Mucosa of stomach (tissue), 1 donor: ENCODE measurements around the gene SCAMP2.

ENCODE experiments used
- H3K27me3 ChIP-seq: one replicate; pipeline ENCODE4 v1.7.0; 2013; ENCODE audit warnings: mild to moderate bottlenecking, low read length; ENCODE audit not compliant: control insufficient read depth, insufficient read depth
- H3K36me3 ChIP-seq: one replicate; pipeline ENCODE4 v1.7.0; 2013; ENCODE audit warnings: low read length; ENCODE audit not compliant: control insufficient read depth, insufficient read depth
- H3K4me1 ChIP-seq: one replicate; pipeline ENCODE4 v1.7.0; 2013; ENCODE audit warnings: mild to moderate bottlenecking, low read length; ENCODE audit not compliant: control insufficient read depth, insufficient read depth
- H3K4me3 ChIP-seq: one replicate; pipeline ENCODE4 v1.7.0; 2013; ENCODE audit warnings: low read length
- H3K9ac ChIP-seq: one replicate; pipeline ENCODE4 v1.7.0; 2013; ENCODE audit warnings: mild to moderate bottlenecking, low read length, moderate library complexity
- H3K9me3 ChIP-seq: one replicate; pipeline ENCODE4 v1.7.0; 2013; ENCODE audit warnings: mild to moderate bottlenecking, low read length, moderate library complexity; ENCODE audit not compliant: control insufficient read depth
- donor health status: Pancreatic carcinoma.

SCAMP2 gene

DNA sequence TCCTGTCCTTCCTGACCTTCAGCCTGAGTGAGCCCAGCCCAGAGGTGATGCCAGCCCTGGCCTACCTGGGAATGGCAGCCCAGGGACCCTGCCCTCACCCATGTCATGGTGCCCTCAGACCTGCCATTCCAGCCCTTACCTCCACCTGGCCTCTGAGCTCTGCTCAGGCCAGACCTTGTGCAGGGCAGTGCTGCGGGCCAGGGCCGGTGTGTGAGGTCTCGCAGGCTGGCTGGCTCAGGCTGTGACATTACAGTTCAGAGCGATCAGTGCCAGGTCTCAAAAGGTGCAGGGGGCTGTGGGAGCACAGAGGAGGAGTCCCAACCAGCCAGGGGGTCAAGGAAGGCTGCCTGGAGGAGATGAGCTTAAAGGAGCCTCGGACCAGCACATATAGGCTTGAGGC is 53.1 kb downstream of the SCAMP2 start:
- no peak overlapping the region for H3K9ac ChIP-seq
- no peaks in the 10 kb centered on the region for H3K36me3 ChIP-seq
- H3K4me1 ChIP-seq, result peaks cover 25% of the 10 kb centered on the region
- no peaks in the 10 kb centered on the region for H3K9me3 ChIP-seq
- no peak overlapping the region for H3K4me3 ChIP-seq
- no peaks in the 10 kb centered on the region for H3K27me3 ChIP-seq

DNA sequence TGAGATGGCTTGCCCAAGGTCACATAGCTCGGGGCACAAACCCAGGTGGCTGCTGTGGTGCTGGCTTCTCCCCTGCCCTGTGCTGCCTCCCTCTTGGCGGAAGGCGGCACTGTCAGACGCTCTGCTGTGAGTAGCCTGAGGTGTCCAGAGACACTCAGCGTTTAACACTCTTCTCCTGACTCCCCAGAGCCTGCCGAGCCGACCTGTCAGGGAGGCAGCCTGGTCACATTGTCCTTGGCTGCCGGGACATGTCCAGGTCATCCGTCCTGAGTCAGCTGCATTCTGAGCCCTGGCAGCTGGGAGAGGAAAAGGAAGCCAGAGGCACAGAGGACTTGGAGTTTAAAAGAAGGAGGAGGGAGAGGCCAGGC is 55.8 kb downstream of the SCAMP2 start:
- H3K27me3 ChIP-seq, result no peaks in the 10 kb centered on the region
- H3K4me3 ChIP-seq, result no peak overlapping the region
- peaks cover 29% of the 10 kb centered on the region for H3K4me1 ChIP-seq
- no peak overlapping the region for H3K9ac ChIP-seq
- no peaks in the 10 kb centered on the region for H3K36me3 ChIP-seq
- no peaks in the 10 kb centered on the region for H3K9me3 ChIP-seq

GRCh38 chr15:74816624-74817369 is 56.4 kb downstream of the SCAMP2 start:
- H3K4me3 ChIP-seq, result no peak overlapping the region
- H3K9ac ChIP-seq, result no peak overlapping the region
- H3K9me3 ChIP-seq, result no peaks in the 10 kb centered on the region
- peaks cover 29% of the 10 kb centered on the region for H3K4me1 ChIP-seq
- H3K27me3 ChIP-seq, result no peaks in the 10 kb centered on the region
- H3K36me3 ChIP-seq, result no peaks in the 10 kb centered on the region

DNA sequence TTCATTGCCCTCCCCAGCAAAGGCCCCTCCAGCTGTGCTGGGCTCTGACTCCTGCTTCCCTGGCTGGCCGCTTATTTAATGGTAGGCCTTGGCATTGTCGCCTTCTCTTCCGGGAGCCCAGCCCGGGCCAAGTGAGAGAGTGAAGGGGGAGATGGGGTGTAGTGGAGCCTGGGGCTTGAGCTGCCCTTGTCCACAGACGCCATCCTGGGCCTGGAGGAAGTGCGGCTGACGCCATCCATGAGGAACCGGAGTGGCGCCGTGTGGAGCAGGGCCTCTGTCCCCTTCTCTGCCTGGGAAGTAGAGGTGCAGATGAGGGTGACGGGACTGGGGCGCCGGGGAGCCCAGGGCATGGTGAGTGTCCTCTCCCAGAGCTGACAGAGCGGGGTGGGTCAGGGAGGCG is 57.2 kb downstream of the SCAMP2 start:
- Histone ChIP-seq H3K9me3 (no peaks in the 10 kb centered on the region), H3K27me3 (no peaks in the 10 kb centered on the region), H3K4me1 (peaks cover 29% of the 10 kb centered on the region), H3K36me3 (no peaks in the 10 kb centered on the region), H3K9ac (no peak overlapping the region), H3K4me3 (no peak overlapping the region)

- H3K9me3 ChIP-seq, result no peaks in the 10 kb centered on the region
- H3K9ac ChIP-seq, result no peak overlapping the region
- H3K36me3 ChIP-seq, result no peaks in the 10 kb centered on the region
- no peaks in the 10 kb centered on the region for H3K27me3 ChIP-seq
- no peak overlapping the region for H3K4me3 ChIP-seq
- peaks cover 29% of the 10 kb centered on the region for H3K4me1 ChIP-seq
Observed at GRCh38 chr15:74815121-74815934, 57.8 kb downstream of the SCAMP2 start.

DNA sequence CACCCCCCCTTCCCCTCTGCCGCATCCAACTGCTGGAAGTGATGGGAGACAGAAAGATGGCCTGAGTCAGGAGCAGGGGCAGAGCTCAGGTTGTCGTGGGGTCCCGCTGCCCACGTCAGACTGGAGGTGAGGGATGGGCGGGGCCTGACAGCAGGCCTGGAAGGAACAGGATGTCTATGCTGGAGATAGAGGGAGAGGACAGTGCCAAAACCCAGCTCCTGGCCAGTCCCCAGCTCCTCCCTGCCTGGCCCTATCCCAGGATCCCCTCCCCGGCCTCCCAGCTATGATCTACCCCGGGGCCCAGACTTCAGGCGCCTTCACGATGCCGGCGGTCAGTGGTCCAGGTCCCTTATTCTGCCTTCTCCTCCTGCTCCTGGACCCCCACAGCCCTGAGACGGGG is 60.6 kb downstream of the SCAMP2 start, which contains the start of gene LMAN1L:
Gene LMAN1L (plus strand): TSS at position 303 of the 400 bp plus-strand sequence. CDS start 20 bp downstream, at position 323.
- no peaks in the 10 kb centered on the region for H3K36me3 ChIP-seq
- H3K9ac ChIP-seq, result no peak within 1 kb of the TSS
- H3K4me1 ChIP-seq, result peaks cover 19% of the 10 kb centered on the region
- H3K9me3 ChIP-seq, result no peaks in the 10 kb centered on the region
- no peaks in the 10 kb centered on the region for H3K27me3 ChIP-seq
- no peak within 1 kb of the TSS for H3K4me3 ChIP-seq

GRCh38 chr15:74809956-74810355 is 63.2 kb downstream of the SCAMP2 start:
- Histone ChIP-seq H3K9me3 (no peaks in the 10 kb centered on the region), H3K4me3 (no peak overlapping the region), H3K4me1 (peaks cover 6% of the 10 kb centered on the region), H3K9ac (no peak overlapping the region), H3K36me3 (no peaks in the 10 kb centered on the region), H3K27me3 (no peaks in the 10 kb centered on the region)

DNA sequence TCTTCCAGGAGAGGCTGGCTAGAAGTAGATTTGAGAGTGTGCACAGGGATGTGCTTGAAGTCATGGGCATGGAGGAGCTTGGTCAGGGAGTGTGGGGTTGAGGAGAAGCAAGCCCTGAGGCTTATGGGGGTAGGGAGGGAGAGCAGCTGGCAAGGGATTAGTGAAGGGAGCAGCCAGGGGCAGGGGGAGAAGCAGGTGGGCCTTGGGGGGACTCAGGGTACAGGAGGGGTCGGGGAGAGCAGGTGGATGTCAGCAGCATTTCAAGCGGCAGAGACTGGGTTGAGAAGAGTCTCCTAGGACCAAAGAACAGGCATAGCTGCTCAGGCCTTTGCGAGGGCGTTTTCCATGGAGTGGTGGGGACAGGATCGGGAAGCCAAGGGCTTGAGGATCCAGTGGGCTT is 63.9 kb downstream of the SCAMP2 start:
- Histone ChIP-seq H3K9ac (no peak overlapping the region), H3K36me3 (no peaks in the 10 kb centered on the region), H3K4me1 (peaks cover 4% of the 10 kb centered on the region), H3K27me3 (no peaks in the 10 kb centered on the region), H3K4me3 (no peak overlapping the region), H3K9me3 (no peaks in the 10 kb centered on the region)

GRCh38 chr15:74808840-74809229 is 64.3 kb downstream of the SCAMP2 start:
- no peaks in the 10 kb centered on the region for H3K9me3 ChIP-seq
- H3K4me1 ChIP-seq, result peaks cover 4% of the 10 kb centered on the region
- H3K36me3 ChIP-seq, result no peaks in the 10 kb centered on the region
- H3K4me3 ChIP-seq, result no peak overlapping the region
- no peak overlapping the region for H3K9ac ChIP-seq
- H3K27me3 ChIP-seq, result no peaks in the 10 kb centered on the region

DNA sequence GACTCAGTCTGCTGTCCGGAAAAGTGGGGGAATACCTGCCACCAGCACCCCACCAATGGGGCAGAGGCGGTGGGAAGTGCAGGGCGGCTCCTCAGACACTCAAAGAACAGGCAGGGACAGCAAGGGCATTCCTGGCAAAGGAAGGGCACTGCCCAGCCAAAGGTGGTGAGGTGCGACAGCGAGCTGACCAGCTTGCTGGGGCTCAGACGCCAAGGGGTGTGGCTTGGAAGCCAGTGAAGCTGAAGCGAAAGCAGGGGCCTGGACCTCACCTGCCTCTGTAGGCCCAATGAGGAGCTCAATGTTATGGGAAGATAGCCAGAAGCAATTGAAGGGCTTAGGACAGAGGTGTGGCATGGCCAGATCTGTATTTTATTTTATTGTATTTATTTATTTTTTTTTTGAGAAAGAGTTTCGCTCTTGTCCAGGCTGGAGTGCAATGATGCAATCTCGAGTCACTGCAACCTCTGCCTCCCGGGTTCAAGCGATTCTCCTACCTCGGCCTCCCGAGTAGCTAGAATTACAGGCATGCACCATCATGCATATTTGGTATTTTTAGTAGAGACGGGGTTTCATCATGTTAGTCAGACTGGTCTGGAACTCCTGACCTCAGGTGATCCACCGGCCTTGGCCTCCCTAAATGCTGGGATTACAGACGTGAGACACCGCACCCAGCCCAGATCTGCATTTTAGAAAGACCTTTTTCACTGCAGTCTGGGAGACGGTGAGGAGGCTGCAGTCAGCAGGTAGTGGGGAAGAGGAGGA is 64.9 kb downstream of the SCAMP2 start:
- Histone ChIP-seq H3K9me3 (no peaks in the 10 kb centered on the region), H3K27me3 (no peaks in the 10 kb centered on the region), H3K4me1 (peaks cover 4% of the 10 kb centered on the region), H3K36me3 (no peaks in the 10 kb centered on the region), H3K9ac (no peak overlapping the region), H3K4me3 (no peak overlapping the region)

DNA sequence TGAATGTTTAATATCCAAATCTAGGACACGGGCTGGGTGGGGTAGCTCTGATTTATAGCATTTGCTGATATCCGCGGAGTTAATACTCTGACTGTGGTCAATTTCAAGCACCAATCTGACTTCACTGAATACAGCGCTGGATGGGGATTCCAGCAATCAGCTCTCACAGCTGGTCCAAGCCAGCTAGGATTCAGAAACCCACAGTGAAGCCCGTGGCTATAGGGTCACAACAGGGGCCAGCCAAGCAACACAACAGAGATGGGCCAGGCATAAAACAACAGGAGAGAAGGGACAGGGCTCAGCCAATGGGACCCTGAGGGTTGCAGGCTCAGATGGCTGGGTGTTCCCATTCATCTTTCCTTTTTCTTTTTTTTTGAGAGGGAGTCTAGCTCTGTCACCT is 65.9 kb downstream of the SCAMP2 start:
- Histone ChIP-seq H3K36me3 (no peaks in the 10 kb centered on the region), H3K4me3 (no peak overlapping the region), H3K9ac (no peak overlapping the region), H3K4me1 (peaks cover 4% of the 10 kb centered on the region), H3K9me3 (no peaks in the 10 kb centered on the region), H3K27me3 (no peaks in the 10 kb centered on the region)

GRCh38 chr15:74804935-74805334 is 68.2 kb downstream of the SCAMP2 start:
- Histone ChIP-seq H3K9ac (no peak overlapping the region), H3K4me1 (peaks cover 12% of the 10 kb centered on the region), H3K36me3 (no peaks in the 10 kb centered on the region), H3K27me3 (no peaks in the 10 kb centered on the region), H3K4me3 (no peak overlapping the region), H3K9me3 (no peaks in the 10 kb centered on the region)
